Glutamatergic neuron (in vitro differentiated cells): ENCODE results near the gene CCDC70. TPM values are rescaled to one million over a fixed set of nuclear protein-coding genes. Genes with fewer than 3 reads are reported as not detected.

Source experiments
- DNase-seq: peaks from one replicate; pipeline ENCODE4 v3.0.0; 2022
- H3K27ac Mint-ChIP-seq: one replicate; pipeline ENCODE4 v1.8.0; 2020; ENCODE audit warnings: mild to moderate bottlenecking, mixed read lengths, inconsistent platforms; ENCODE audit not compliant: unreplicated experiment
- H3K27me3 Mint-ChIP-seq: one replicate; pipeline ENCODE4 v1.8.0; 2020; ENCODE audit warnings: mild to moderate bottlenecking, moderate library complexity, mixed read lengths, inconsistent platforms; ENCODE audit not compliant: unreplicated experiment
- H3K36me3 Mint-ChIP-seq: one replicate; pipeline ENCODE4 v1.8.0; 2020; ENCODE audit warnings: mild to moderate bottlenecking, mixed read lengths, inconsistent platforms; ENCODE audit not compliant: unreplicated experiment
- H3K4me1 Mint-ChIP-seq: one replicate; pipeline ENCODE4 v1.8.0; 2020; ENCODE audit warnings: mild to moderate bottlenecking, low read depth, mixed read lengths, inconsistent platforms; ENCODE audit not compliant: unreplicated experiment
- H3K4me3 Mint-ChIP-seq: one replicate; pipeline ENCODE4 v1.8.0; 2020; ENCODE audit warnings: mild to moderate bottlenecking, mixed read lengths, inconsistent platforms; ENCODE audit not compliant: unreplicated experiment
- H3K9me3 Mint-ChIP-seq: one replicate; pipeline ENCODE4 v1.8.0; 2020; ENCODE audit warnings: mild to moderate bottlenecking, moderate library complexity, mixed read lengths, inconsistent platforms; ENCODE audit not compliant: unreplicated experiment
- CTCF ChIP-seq: fragments of 200-600 bp; sonication (generic); IDR thresholded peaks from one replicate; pipeline ENCODE4 v1.5.0; 2021; ENCODE audit not compliant: partially characterized antibody, unreplicated experiment
- long read RNA-seq: library from polyadenylated mRNA; unstranded; transcript quantifications from one replicate; pipeline ENCODE4 v2.0.0, GENCODE V29; 2020; ENCODE audit not compliant: unreplicated experiment
- total RNA-seq: library from RNA; stranded (reverse); fragmentation: NEBNext Ultra II Directional; extraction: Animal tissue kit (Norgen Biotek cat#: 25700); gene quantifications from one replicate; pipeline ENCODE4 v1.2.1, GENCODE V29; 2021; ENCODE audit not compliant: unreplicated experiment

The CCDC70 gene
- total RNA-seq: not detected
- long read RNA-seq: 0 reads

DNA sequence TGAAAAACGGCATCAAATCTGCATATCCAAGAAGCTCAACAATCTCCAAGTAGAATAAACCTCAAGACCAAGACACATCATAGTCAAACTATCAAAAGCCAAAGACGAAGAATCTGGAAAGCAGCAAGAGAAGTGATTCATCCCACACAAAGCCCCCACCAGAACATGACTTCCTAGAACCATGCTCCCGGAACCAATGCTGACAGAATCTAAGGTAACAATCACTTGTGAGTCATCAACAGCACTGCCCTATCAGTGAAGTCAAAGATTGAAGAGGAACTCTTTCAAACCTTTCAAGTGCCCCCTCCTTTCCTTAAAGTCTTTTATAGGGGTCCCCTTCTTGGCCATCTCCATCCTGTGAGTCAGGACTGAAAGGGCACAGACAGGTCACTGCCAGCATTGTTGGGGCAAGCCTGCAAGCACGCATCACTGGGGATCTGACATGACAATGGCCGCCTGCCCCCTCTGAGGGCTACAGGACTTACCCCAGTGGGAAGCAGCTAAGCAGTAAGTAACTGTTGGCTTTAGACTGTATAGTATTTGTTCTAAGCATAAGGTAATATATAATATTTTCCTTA is at the start of gene CCDC70:
CCDC70 (plus strand) TSS at position 247 of the 578 bp plus-strand sequence. CDS start 3,443 bp downstream, outside the sequence.
- H3K4me1 Mint-ChIP-seq: no peaks in the 10 kb centered on the region
- peaks cover 3% of the 10 kb centered on the region for H3K9me3 Mint-ChIP-seq
- H3K27ac Mint-ChIP-seq: no peak within 1 kb of the TSS
- H3K4me3 Mint-ChIP-seq: no peak within 1 kb of the TSS
- H3K36me3 Mint-ChIP-seq: no peaks in the 10 kb centered on the region
- peaks cover 4% of the 10 kb centered on the region for H3K27me3 Mint-ChIP-seq
- TF ChIP-seq CTCF: no peak
- DNase-seq: no peak

- TF ChIP-seq CTCF: no peak
- Mint-ChIP-seq H3K36me3 (no peaks in the 10 kb centered on the region), H3K4me1 (peaks cover 53% of the 10 kb centered on the region), H3K4me3 (no peak overlapping the region), H3K27me3 (peaks cover 8% of the 10 kb centered on the region), H3K9me3 (peaks cover 1% of the 10 kb centered on the region), H3K27ac (no peak overlapping the region)
- DNase-seq: no peak
These were observed 47.7 kb upstream of the CCDC70 start for GRCh38 chr13:51814071-51814470.

DNA sequence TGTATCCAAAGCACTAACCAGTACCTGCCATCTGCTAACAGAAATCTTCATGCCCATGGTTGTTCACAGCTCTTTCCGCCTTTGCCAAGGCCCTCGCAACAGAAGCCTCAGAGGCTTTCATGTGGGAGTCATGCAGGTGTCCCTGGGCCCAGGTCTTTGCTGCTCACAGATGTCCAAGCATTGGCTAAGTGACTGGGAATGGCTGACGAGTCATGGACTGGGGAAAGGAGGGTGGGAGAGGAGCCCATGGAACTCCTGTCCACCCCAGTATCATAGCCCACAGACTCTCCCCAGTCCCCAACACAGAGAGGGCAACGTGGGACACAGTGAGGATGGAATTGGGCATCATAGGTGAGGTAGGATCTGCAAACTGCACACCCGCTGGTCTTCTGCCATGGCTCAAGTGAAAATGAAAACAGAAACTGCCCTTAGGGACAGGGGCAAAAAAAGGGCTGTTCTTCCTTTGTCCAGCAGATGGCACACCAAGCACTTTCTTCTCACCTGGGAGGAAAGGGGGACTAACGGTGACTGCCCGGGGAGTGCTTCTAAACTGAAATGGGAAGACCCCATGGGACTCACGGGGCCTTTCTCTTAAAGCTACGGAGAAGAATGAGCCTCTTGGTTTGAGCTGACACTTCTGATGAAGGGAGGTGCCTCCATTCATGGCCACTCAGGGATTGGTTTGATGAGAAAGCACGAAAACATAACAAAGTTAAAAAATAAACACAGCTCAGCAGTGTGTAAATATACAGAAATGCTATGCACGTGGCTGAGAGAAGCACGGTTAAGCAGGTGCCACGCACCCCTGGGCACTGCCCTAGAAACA is 46.7 kb upstream of the CCDC70 start:
- H3K27me3 Mint-ChIP-seq: peaks cover 8% of the 10 kb centered on the region
- peak; percentile 70 for DNase-seq
- peak; percentile 75 for TF ChIP-seq CTCF
- no peaks in the 10 kb centered on the region for H3K9me3 Mint-ChIP-seq
- H3K4me1 Mint-ChIP-seq: peaks cover 51% of the 10 kb centered on the region
- no peak overlapping the region for H3K4me3 Mint-ChIP-seq
- no peaks in the 10 kb centered on the region for H3K36me3 Mint-ChIP-seq
- H3K27ac Mint-ChIP-seq: no peak overlapping the region

DNA sequence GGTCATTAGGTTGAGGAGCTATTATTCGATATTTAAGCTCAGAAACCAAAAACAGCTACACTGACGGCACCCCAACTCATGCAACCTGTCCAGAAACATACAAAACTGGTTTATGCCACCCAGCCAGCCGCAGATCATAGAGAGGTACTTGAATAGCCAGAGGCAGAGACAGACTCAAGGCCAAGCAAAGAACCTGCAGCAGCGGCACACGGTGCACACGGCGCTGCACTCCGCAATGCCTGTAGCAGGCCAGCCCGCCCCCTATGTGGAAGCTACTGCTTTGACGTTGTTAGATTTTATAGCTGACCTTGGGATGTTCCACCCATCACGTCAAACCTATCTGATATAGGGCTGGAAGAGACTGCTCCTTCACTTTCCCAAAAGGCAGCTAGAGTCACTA is 45.9 kb upstream of the CCDC70 start:
- no peaks in the 10 kb centered on the region for H3K36me3 Mint-ChIP-seq
- peaks cover 7% of the 10 kb centered on the region for H3K27me3 Mint-ChIP-seq
- no peak for TF ChIP-seq CTCF
- H3K4me1 Mint-ChIP-seq: peaks cover 50% of the 10 kb centered on the region
- H3K27ac Mint-ChIP-seq: no peak overlapping the region
- no peak overlapping the region for H3K4me3 Mint-ChIP-seq
- DNase-seq: no peak
- H3K9me3 Mint-ChIP-seq: no peaks in the 10 kb centered on the region
